PC-3 (cell line): ENCODE results near the gene EMSY. TPM values are rescaled to one million over a fixed set of nuclear protein-coding genes. Genes with fewer than 3 reads are reported as not detected.
A peak's percentile ranks its signal among the peaks of the same experiment; 100 is the strongest.

Experiments
- ATAC-seq: fragments of 200-7000 bp; cut with Tn5 transposase; 2 replicates; pipeline ENCODE4 v1.9.1; 2020; ENCODE audit warnings: mild to moderate bottlenecking, moderate library complexity
- BruUV-seq: library from RNA; stranded (reverse); fragments of 400-500 nt; replicated peaks from 2 replicates; lab custom pipeline; 2021; lab: Mats Ljungman, UMichigan
- CTCF ChIA-PET: fragments of 300-600 bp; sonication (Branson Sonifier 250); formaldehyde crosslinking; loops from one replicate; lab custom pipeline; 2022; ENCODE audit warnings: antibody characterized with exemption; lab: Charles Lee
- POLR2A ChIA-PET: fragments of 300-600 bp; sonication (Branson Sonifier 250); formaldehyde crosslinking; loops from one replicate; lab custom pipeline; 2022; ENCODE audit warnings: antibody characterized with exemption; ENCODE audit not compliant: unreplicated experiment; lab: Charles Lee
- DNase-seq: peaks from one replicate; pipeline ENCODE4 v3.0.0-alpha.2; 2015
- H2AFZ ChIP-seq: fragments of 300-600 bp; sonication (generic); 2 replicates; pipeline ENCODE4 v1.6.0; 2016; ENCODE audit warnings: antibody characterized with exemption, low read length
- H3F3A ChIP-seq: fragments of 300-600 bp; sonication (generic); one replicate; pipeline ENCODE4 v1.6.0; 2017; ENCODE audit warnings: antibody characterized with exemption, low read length, control low read depth, mild to moderate bottlenecking; ENCODE audit not compliant: unreplicated experiment
- H3K27ac ChIP-seq: fragments of 300-600 bp; sonication (generic); 2 replicates; pipeline ENCODE4 v1.5.1; 2016; ENCODE audit warnings: mild to moderate bottlenecking, low read length
- H3K27me3 ChIP-seq: fragments of 300-600 bp; sonication (generic); 2 replicates; pipeline ENCODE4 v1.6.1; 2016; ENCODE audit warnings: low read length, mixed read lengths
- H3K36me3 ChIP-seq: fragments of 300-600 bp; sonication (generic); 2 replicates; pipeline ENCODE4 v1.6.1; 2016; ENCODE audit warnings: low read depth, mixed run types, low read length, mixed read lengths
- H3K4me1 ChIP-seq: fragments of 300-600 bp; sonication (generic); 2 replicates; pipeline ENCODE4 v1.5.1; 2016; ENCODE audit warnings: low read length; ENCODE audit not compliant: insufficient read depth
- H3K4me2 ChIP-seq: fragments of 300-600 bp; sonication (generic); 2 replicates; pipeline ENCODE4 v1.6.0; 2016; ENCODE audit warnings: low read length
- H3K4me3 ChIP-seq: fragments of 300-600 bp; sonication (generic); 2 replicates; pipeline ENCODE4 v1.5.1; 2016; ENCODE audit warnings: mild to moderate bottlenecking, low read length, mixed read lengths
- H3K79me2 ChIP-seq: fragments of 300-600 bp; sonication (generic); 2 replicates; pipeline ENCODE4 v1.6.1; 2017; ENCODE audit warnings: low read length, mixed read lengths
- H3K9ac ChIP-seq: fragments of 300-600 bp; sonication (generic); 2 replicates; pipeline ENCODE4 v1.6.0; 2016; ENCODE audit warnings: mild to moderate bottlenecking, low read length
- H3K9me2 ChIP-seq: fragments of 300-600 bp; sonication (generic); replicated peaks from 2 replicates; pipeline ENCODE4 v1.6.1; 2016; ENCODE audit warnings: mixed run types, low read length, mixed read lengths
- H3K9me3 ChIP-seq: fragments of 300-600 bp; sonication (generic); 2 replicates; pipeline ENCODE4 v1.6.1; 2016; ENCODE audit warnings: low read length, mixed read lengths
- H4K20me1 ChIP-seq: fragments of 300-600 bp; sonication (generic); 2 replicates; pipeline ENCODE4 v1.6.1; 2016; ENCODE audit warnings: low read length, mixed read lengths
- CTCF ChIP-seq: fragments of 300-600 bp; sonication (generic); conservative IDR thresholded peaks from 2 replicates; pipeline ENCODE4 v1.5.1; 2017; ENCODE audit warnings: antibody characterized with exemption, low read depth, mild to moderate bottlenecking, low read length
- EZH2 ChIP-seq: fragments of 300-600 bp; sonication (generic); IDR thresholded peaks from one replicate; pipeline ENCODE4 v1.6.1; 2017; ENCODE audit warnings: antibody characterized with exemption, mild to moderate bottlenecking, low read length; ENCODE audit not compliant: unreplicated experiment
- EZH2phosphoT487 ChIP-seq: fragments of 300-600 bp; sonication (generic); IDR thresholded peaks from 2 replicates; pipeline ENCODE4 v1.6.1; 2018; ENCODE audit warnings: mild to moderate bottlenecking, antibody characterized with exemption, low read length, borderline replicate concordance
- intact Hi-C: fragments of 100-400 bp; cut with micrococcal nuclease; formaldehyde crosslinking; loops from 2 replicates; pipeline ENCODE4 v1.9.0; 2023
- total RNA-seq: library from RNA; depleted of rRNA; stranded (reverse); fragments of >200 nt; gene quantifications from 2 replicates; pipeline ENCODE4 v1.2.3, GENCODE V29; 2014

EMSY gene
- total RNA-seq, 1 experiment from 2014 or later: 51.1 TPM

DNA sequence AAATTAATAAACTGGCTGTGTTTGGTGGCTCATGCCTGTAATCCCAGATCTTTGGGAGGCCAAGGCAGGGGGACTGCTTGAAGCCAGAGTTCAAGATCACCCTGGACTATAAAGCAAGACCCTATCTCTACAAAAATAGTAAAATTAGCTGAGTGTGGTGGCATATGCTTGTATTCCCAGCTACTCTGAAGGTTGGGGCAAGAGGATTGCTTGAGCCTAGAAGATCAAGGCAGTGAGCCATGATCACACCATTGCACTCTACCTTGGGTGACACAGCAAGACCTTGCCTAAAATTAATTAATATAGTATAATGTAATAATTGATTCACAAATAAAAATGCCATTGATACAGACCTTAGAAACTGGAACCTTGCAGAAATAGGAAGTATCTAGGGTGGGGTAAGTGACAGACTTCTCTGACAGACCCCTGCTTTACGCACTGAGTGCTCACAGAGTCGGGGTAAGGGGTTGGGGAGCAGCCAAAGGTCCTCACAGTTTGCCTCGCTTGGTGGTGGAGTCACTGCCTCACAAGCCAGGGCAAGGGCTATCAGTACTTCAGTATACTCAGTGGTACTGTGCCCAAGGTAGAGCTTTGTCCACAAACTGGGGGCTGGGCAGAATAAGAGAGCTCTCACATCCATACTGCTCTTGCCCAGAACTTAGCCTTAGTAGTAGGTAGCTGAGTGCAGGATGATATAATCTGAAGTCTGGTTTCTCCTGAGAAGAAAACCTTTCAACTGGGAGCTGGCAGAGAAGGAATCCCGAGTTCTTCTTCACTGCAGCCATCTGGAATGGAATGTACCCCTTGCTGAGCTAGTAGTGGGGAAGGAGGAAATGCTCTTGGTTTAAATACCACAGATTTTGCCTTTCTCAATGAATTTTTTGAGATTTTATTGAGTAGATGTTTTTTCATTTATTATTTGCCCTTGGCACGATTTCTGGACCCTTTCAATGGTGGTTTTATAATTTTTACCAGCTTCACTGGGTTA lies 65.5 kb downstream of the EMSY start:
- H3K9ac ChIP-seq: no peak overlapping the region
- DNase-seq: no peak
- H3K79me2 ChIP-seq: no peaks in the 10 kb centered on the region
- H3K9me2 ChIP-seq: no peaks in the 10 kb centered on the region
- H3K4me3 ChIP-seq: no peak overlapping the region
- CTCF ChIA-PET: interaction anchor here (0.5 kb wide), 1 partner anchor 276 kb away, joined by 8 read pairs; no protein-coding TSS in a partner anchor
- no peaks in the 10 kb centered on the region for H3K27me3 ChIP-seq
- no peaks in the 10 kb centered on the region for H4K20me1 ChIP-seq
- H3K27ac ChIP-seq: no peak overlapping the region
- no peak for ATAC-seq
- H3K4me1 ChIP-seq: no peaks in the 10 kb centered on the region
- no peak overlapping the region for H3K4me2 ChIP-seq
- no peaks in the 10 kb centered on the region for H3F3A ChIP-seq
- no peak overlapping the region for H2AFZ ChIP-seq
- intact Hi-C loops: loop anchor here (5.0 kb wide), 3 partner anchors 53 to 188 kb away; no protein-coding TSS in a partner anchor
- POLR2A ChIA-PET: no interaction called here
- no TSS peak for BruUV-seq
- peaks cover 11% of the 10 kb centered on the region; the same call in 1 of the 2 replicates for H3K36me3 ChIP-seq
- TF ChIP-seq EZH2 (no peak), CTCF (no peak), EZH2phosphoT487 (no peak)
- H3K9me3 ChIP-seq: no peaks in the 10 kb centered on the region

GRCh38 chr11:76512851-76513653 lies 68.2 kb downstream of the EMSY start:
- intact Hi-C loops: loop anchor here (1.0 to 5.0 kb wide), 4 partner anchors 56 to 306 kb away; no protein-coding TSS in a partner anchor
- Histone ChIP-seq H3K27me3 (no peaks in the 10 kb centered on the region), H3K4me3 (no peak overlapping the region), H2AFZ (no peak overlapping the region), H3K79me2 (no peaks in the 10 kb centered on the region), H3K9me3 (no peaks in the 10 kb centered on the region), H3K27ac (no peak overlapping the region), H3K9ac (no peak overlapping the region), H3K4me1 (no peaks in the 10 kb centered on the region), H3K4me2 (no peak overlapping the region), H4K20me1 (no peaks in the 10 kb centered on the region), H3K36me3 (peaks cover 17% of the 10 kb centered on the region), H3K9me2 (no peaks in the 10 kb centered on the region), H3F3A (no peaks in the 10 kb centered on the region)
- ATAC-seq (peak; percentile 18; the same call in 1 of the 2 replicates), DNase-seq (peak; percentile 42)
- ChIA-PET POLR2A (interaction anchor here (0.8 kb wide), 1 partner anchor 16 kb away, joined by 12 read pairs; no protein-coding TSS in a partner anchor), CTCF (interaction anchor here (0.9 to 1.0 kb wide), 2 partner anchors 304 to 305 kb away, joined by 3 to 5 read pairs; no protein-coding TSS in a partner anchor)
- BruUV-seq: no TSS peak
- TF ChIP-seq EZH2phosphoT487 (no peak), CTCF (peak; percentile 76), EZH2 (no peak)
